ENCODE data around the gene SMG5. TPM values are rescaled to one million over a fixed set of nuclear protein-coding genes. Genes with fewer than 3 reads are reported as not detected.
A peak's percentile ranks its signal among the peaks of the same experiment; 100 is the strongest.

The SMG5 gene
- total and polyA plus RNA-seq, 12 donors = 38.7 to 93.0 (median 74.7) TPM

DNA sequence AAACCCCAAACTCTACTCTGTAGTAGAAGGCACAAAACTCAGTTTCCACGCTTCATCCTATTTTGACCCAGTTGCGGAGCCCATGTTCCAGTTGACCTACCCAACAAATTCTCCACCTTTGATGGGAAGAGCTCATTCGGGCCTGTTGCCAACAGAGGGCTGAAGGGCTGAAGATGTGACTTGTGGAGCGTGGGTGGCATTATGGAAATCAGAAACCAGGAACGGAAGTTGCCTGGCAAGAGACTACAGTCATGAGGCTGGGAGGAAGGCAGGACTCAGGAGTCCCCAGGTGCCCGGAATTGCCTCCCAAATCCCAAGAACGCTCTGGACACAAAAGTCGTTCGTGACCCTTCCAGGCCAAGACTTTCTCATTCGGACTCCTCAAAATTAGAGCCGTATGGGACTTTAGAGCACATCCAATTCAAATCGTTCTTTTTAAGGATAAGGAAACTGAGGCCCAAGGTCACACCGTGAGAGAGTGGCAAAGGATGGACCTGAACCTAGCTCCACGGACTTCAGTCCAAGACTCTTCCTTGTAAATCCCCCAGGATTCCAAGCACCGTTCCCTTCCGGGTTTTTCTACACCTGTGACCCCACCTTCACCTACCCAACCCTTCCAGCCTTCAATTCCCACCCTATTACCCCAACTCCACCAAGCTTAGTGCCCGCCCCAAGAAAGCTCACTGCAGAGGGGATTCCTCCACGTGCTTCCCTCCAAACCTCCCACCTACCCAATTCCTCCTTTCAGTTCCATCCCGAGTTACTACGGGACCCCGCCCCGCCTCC is 739 bp downstream of the SMG5 start:
- H3K36me3 ChIP-seq = peaks cover 0 to 43% (median 15%) of the 10 kb centered on the region in 9 donors
- TF ChIP-seq CTCF (IDR thresholded peaks at IDR 0.05) = no peak
- peak in 7 of 8 donors; percentile 0 to 37 (median 3) for ATAC-seq
- H3K4me1 ChIP-seq = peaks cover 0 to 71% (median 28%) of the 10 kb centered on the region in 9 donors
- 6 to 8% methylated on average over 22 of the region's 22 CpGs for WGBS, 2 donors
- intact Hi-C loops (cut with DNase I) = no loop called here
- no peaks in the 10 kb centered on the region for H3K9me3 ChIP-seq
- H3K4me3 ChIP-seq = peak overlapping the region; percentile 72 to 97 (median 88)
- DNase-seq = peak in 1 of 2 donors; percentile 35
- H3K27me3 ChIP-seq = no peaks in the 10 kb centered on the region
- peak overlapping the region; percentile 82 to 98 (median 92) for H3K27ac ChIP-seq

GRCh38 chr1:156281281-156281680 is 1.3 kb downstream of the SMG5 start:
- DNase-seq (peak; percentile 65 to 69), ATAC-seq (peak; percentile 52 to 87 (median 76))
- no peaks in the 10 kb centered on the region for H3K27me3 ChIP-seq
- intact Hi-C loops (cut with DNase I) = no loop called here
- WGBS, 2 donors = 9 to 13% methylated on average over 8 of the region's 8 CpGs
- H3K4me1 ChIP-seq = peaks cover 0 to 77% (median 28%) of the 10 kb centered on the region in 9 donors
- peaks cover 0 to 45% (median 21%) of the 10 kb centered on the region in 9 donors for H3K36me3 ChIP-seq
- no peaks in the 10 kb centered on the region for H3K9me3 ChIP-seq
- H3K27ac ChIP-seq = peak overlapping the region in 9 of 10 donors; percentile 85 to 98 (median 92)
- TF ChIP-seq CTCF (IDR thresholded peaks at IDR 0.05) = peak in 2 of 9 donors; percentile 15 to 22
- peak overlapping the region in 9 of 10 donors; percentile 72 to 96 (median 87) for H3K4me3 ChIP-seq

DNA sequence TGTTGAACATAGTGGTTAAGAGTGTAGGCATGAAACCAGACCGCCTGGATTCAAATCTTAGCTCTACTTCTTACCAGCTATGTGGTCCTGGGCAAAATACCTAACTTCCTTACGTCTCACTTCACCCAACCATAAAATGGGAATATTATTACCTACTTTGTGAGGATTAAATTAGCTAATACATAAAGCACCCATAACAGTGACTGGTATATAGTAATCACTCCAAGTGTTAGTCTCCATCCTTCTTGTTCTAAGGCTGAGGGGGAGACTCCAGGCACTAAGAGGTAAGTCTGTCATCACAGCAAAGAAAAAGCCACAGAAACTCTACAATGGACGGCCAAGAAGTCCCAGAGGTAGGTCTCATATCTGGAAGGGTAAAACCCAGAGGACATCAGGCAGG is 2.8 kb downstream of the SMG5 start:
- WGBS, 2 donors = 85 to 95% methylated on average over 3 of the region's 3 CpGs
- TF ChIP-seq CTCF (IDR thresholded peaks at IDR 0.05) = no peak
- H3K36me3 ChIP-seq = peaks cover 0 to 56% (median 35%) of the 10 kb centered on the region in 9 donors
- ATAC-seq (no peak), DNase-seq (no peak)
- H3K9me3 ChIP-seq = no peaks in the 10 kb centered on the region
- H3K27me3 ChIP-seq = no peaks in the 10 kb centered on the region
- intact Hi-C loops (cut with DNase I) = loop anchor here in 1 of 10 donors (5.0 kb wide), 1 partner anchor 38 kb away; the partner anchor contains the start of gene BGLAP
- H3K27ac ChIP-seq = no peak overlapping the region
- H3K4me1 ChIP-seq = peaks cover 0 to 78% (median 28%) of the 10 kb centered on the region in 9 donors
- no peak overlapping the region for H3K4me3 ChIP-seq

- intact Hi-C loops (cut with DNase I) = loop anchor here in 1 of 10 donors (5.0 kb wide), 1 partner anchor 35 kb away; the partner anchor contains the start of gene BGLAP
- TF ChIP-seq CTCF (IDR thresholded peaks at IDR 0.05) = no peak
- ATAC-seq (peak in 1 of 8 donors; percentile 8), DNase-seq (no peak)
- peak overlapping the region in 1 of 10 donors; percentile 72 for H3K27ac ChIP-seq
- H3K4me3 ChIP-seq = no peak overlapping the region
- H3K9me3 ChIP-seq = no peaks in the 10 kb centered on the region
- 72 to 95% methylated on average over 6 of the region's 6 CpGs for WGBS, 2 donors
- H3K4me1 ChIP-seq = peaks cover 0 to 58% (median 21%) of the 10 kb centered on the region in 9 donors
- H3K36me3 ChIP-seq = peaks cover 0 to 85% (median 63%) of the 10 kb centered on the region in 9 donors
- H3K27me3 ChIP-seq = no peaks in the 10 kb centered on the region
Measured at GRCh38 chr1:156276966-156277381, 5.7 kb downstream of the SMG5 start.

Measured in heart right ventricle (tissue), 16 donors.